HG03571 (cell line): ENCODE data around the gene COX8C.
"Not testable (repeated sequence)": the region's sequence is repeated elsewhere in the genome, so short reads cannot be mapped to it uniquely, and the experiment has no call there.

Experiments used
- ATAC-seq: cut with Tn5 transposase; IDR thresholded peaks from one replicate; pipeline ENCODE4 v1.9.1; 2021; ENCODE audit not compliant: unreplicated experiment

COX8C gene

DNA sequence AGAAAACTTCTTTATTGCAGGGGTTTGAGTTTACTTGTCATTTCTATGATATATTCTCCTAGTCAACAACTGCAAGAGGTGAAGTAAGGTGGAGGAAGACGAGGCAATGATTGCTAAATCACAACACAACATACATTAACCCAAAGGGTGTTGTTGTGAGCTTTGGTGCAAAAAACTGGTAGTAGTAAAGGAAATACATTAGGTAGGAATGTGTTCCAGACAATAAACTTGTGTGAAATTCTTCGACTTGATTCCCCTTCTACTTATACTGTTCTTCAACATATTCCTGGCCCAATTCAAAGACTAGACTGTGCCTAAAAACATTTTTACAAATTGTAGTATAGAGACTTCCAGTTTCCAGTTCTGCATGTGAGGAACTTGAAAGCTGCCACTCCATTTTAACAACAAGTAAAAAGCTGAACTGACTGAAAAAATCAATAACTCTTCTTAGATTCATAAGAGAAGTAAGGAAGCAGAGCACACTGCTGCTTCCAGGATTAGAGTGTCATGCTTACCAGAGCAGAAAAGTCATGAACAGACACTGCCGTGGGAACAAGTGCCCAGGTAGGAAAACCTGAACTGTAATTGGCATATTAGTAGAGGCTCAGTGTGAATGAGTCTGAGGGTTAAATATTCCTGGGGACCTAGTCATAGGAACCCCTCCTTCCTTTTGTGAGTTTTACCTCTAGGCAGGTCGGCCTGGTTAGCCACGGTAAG lies 22.2 kb downstream of the COX8C start:
- ATAC-seq, result no peak

- ATAC-seq, result peak; percentile 94
These were observed 22.8 kb downstream of the COX8C start for GRCh38 chr14:93369713-93370266.

DNA sequence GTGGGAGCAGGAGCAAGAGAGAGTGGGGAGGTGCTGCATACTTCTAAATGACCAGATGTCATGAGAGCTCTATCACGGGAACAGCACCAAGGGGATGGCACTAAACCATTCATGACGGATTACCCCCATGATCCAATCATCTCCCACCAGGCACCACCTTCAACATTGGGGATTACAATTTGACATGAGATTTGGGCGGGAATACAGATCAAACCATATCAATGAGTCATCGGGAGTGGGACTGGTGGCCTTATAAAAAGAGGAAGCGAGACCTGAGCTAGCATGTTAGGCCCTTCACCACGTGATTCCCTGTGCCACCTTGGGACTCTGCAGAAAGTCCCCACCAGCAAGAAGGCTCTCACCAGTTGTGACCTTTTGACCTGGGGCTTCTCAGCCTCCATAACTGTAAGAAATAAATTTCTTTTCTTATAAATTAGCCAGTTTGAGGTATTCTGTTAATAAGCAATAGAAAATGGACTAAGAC lies 28.7 kb downstream of the COX8C start:
- peak; percentile 91 for ATAC-seq

DNA sequence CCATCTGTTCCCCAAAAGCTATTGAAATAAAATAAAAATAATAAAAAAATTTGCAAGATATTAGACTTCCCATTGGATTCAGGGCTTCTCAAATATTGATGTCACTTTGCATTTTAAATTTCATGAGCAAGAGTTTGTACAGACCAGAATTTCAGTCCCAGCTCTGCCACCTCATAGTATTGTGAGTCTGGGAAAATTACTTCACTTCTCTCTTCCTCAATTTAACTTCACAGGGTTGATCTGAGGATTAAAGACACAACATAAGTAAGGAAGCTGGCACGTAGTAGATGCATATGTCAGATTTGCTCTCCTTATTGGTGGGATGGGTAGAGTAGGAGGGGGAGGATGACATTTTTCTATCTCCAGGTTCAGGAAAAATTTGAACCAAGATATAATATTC lies 32.8 kb downstream of the COX8C start:
- ATAC-seq, result no peak

- ATAC-seq, result no peak
These were observed 34.7 kb downstream of the COX8C start for GRCh38 chr14:93381644-93382043.

DNA sequence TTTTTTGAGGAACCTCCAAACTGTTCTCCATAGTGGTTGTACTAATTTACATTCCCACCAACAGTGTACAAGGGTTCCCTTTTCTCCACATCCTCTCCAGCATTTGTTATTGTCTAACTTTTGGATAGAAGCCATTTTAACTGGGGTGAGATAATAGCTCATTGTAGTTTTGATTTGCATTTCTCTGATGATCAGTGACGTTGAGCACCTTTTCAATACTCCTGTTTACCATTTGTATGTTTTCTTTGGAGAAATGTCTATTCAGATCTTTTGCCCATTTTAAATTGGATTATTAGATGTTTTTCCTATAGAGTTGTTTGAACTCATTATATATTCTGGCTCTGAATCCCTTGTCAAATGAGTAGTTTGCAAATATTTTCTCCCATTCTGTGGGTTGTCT lies 37.3 kb downstream of the COX8C start:
- ATAC-seq, result not testable (repeated sequence)

DNA sequence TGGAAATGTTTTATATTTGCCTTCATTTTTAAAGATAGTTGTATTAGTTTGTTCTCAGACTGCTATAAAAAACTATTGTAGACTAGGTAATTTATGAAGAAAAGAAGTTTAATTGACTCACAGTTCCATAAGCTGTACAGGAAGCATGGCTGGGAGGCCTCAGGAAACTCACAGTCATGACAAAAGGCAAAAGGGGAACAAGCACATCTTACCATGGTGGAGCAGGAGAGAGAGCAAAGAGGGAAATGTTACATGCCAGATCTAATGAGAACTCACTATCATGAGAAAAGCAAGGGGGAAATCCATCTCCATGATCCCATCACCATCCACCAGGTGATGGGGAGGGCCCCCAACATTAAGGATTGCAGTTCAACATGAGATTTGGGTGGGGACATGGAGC lies 48.2 kb downstream of the COX8C start:
- no peak for ATAC-seq

DNA sequence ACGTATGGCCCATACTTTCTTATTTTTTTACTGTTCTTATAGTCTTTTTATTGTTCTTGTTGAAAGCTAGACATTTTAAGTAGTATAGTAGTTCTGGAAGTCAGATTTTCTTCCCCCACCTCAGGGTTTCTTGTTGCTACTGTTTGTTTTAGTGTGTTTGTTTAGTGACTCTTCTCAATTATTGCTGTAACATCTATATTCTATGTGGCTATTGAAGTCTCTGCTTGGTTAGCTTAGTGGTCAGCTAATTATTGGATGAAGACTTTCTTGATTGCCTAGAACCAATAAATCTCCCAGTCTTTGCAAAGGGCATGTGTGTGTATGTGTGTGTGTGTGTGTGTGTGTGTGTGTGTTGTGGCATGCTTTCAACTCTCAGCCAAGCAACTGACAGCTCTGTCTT lies 49.5 kb downstream of the COX8C start:
- no peak for ATAC-seq
